H1 (cell line): ENCODE measurements around the gene BABAM2.

Source experiments
- CTCF ChIP-seq, 3 experiments: IDR thresholded peaks; 1 replicate in 2 of 3; 2 replicates in 1 of 3; pipeline versions ENCODE4 v1.5.1 to v1.6.1; 2011; ENCODE audit warnings: low read length in 3 of 3, mild to moderate bottlenecking in 3 of 3, inconsistent platforms in 2 of 3, low read depth in 1 of 3, moderate library complexity in 1 of 3; ENCODE audit not compliant: insufficient read depth in 1 of 3; ENCODE audit errors: control extremely low read depth in 1 of 3
- POLR2A ChIP-seq, 2 experiments: IDR thresholded peaks; 1 replicate in 1 of 2; 2 replicates in 1 of 2; pipeline ENCODE4 v1.6.1; 2011; ENCODE audit warnings: low read depth in 2 of 2, low read length in 2 of 2, mild to moderate bottlenecking in 2 of 2; ENCODE audit errors: control extremely low read depth in 1 of 2
- RAD21 ChIP-seq, 2 experiments: IDR thresholded peaks in 1 of 2; conservative IDR thresholded peaks in 1 of 2; 2 replicates each; pipeline ENCODE4 v1.6.1; 2011; ENCODE audit warnings: low read depth in 2 of 2, low read length in 2 of 2, improper control_type of control experiment in 1 of 2, inconsistent platforms in 1 of 2, mild to moderate bottlenecking in 1 of 2, moderate library complexity in 1 of 2

- TF ChIP-seq CTCF (IDR thresholded peaks at IDR 0.05; ENCODE audit: control extremely low read depth in 1 of 3, insufficient read depth in 1 of 3, low read depth in 1 of 3, low read length in 3 of 3): no peak
- TF ChIP-seq RAD21 (IDR thresholded peaks at IDR 0.05 in 1 of 2, conservative IDR thresholded peaks at IDR 0.05 in 1 of 2; ENCODE audit: low read depth in 2 of 2, low read length in 2 of 2): no peak
- no peak for TF ChIP-seq POLR2A (IDR thresholded peaks at IDR 0.05; ENCODE audit: control extremely low read depth in 1 of 2, low read depth in 2 of 2, low read length in 2 of 2)
Observed at GRCh38 chr2:28247734-28248133, 357.2 kb downstream of the BABAM2 start.
